Vagina (tissue), 2 donors: ENCODE data around the gene TMEM242. TPM values are rescaled to one million over a fixed set of nuclear protein-coding genes. Genes with fewer than 3 reads are reported as not detected.

Experiments
- DNase-seq, 2 donors: peaks; one replicate each; pipeline ENCODE4 v3.0.0-alpha.2; 2017; ENCODE audit errors: extremely low spot score in 2 of 2
- H3K27ac ChIP-seq: fragments of 200-600 bp; sonication (generic); one replicate; pipeline ENCODE4 v1.5.1; 2019
- H3K27me3 ChIP-seq: fragments of 200-600 bp; sonication (generic); one replicate; pipeline ENCODE4 v1.5.1; 2019
- H3K36me3 ChIP-seq, 2 donors: fragments of 200-600 bp; sonication (generic); one replicate each; pipeline ENCODE4 v1.5.1; 2017 to 2019
- H3K4me1 ChIP-seq: fragments of 200-600 bp; sonication (generic); one replicate; pipeline ENCODE4 v1.5.1; 2019
- H3K4me3 ChIP-seq, 2 donors: fragments of 200-600 bp; sonication (generic); 1 replicate in 1 of 2; 2 replicates in 1 of 2; pipeline ENCODE4 v1.5.1; 2016 to 2019
- H3K9me3 ChIP-seq: fragments of 200-600 bp; sonication (generic); one replicate; pipeline ENCODE4 v1.5.1; 2019
- POLR2A ChIP-seq, 2 donors: fragments of 450-650 bp; IDR thresholded peaks; one replicate each; pipeline ENCODE4 v1.6.1; 2017; ENCODE audit warnings: antibody characterized with exemption in 2 of 2, mild to moderate bottlenecking in 2 of 2, moderate library complexity in 2 of 2
- POLR2AphosphoS5 ChIP-seq, 2 donors: sonication (generic); formaldehyde crosslinking; IDR thresholded peaks; one replicate each; pipeline ENCODE4 v1.9.0; 2017; ENCODE audit warnings: antibody characterized with exemption in 2 of 2, mild to moderate bottlenecking in 2 of 2, low read depth in 1 of 2; ENCODE audit not compliant: insufficient read depth in 1 of 2
- intact Hi-C: fragments of 100-400 bp; cut with DNase I; formaldehyde crosslinking; loops from one replicate; pipeline ENCODE4 v1.15.1; 2023
- total RNA-seq: library from RNA; depleted of rRNA; stranded (reverse); fragments of >200 nt; gene quantifications from one replicate; pipeline ENCODE4 v1.2.3, GENCODE V29; 2016
- TF ChIP-seq, protein P1 (sequence below), 3 experiments: fragments of 450-650 bp in 2 of 3; fragments of 200-600 bp in 1 of 3; sonication (generic) in 1 of 3; IDR thresholded peaks; one replicate each; pipeline ENCODE4 v1.5.1; 2017 to 2019; ENCODE audit warnings: antibody characterized with exemption in 3 of 3, mild to moderate bottlenecking in 2 of 3, moderate library complexity in 2 of 3

Gene TMEM242
- total RNA-seq, 1 donor from 2014 or later = 6.1 TPM

DNA sequence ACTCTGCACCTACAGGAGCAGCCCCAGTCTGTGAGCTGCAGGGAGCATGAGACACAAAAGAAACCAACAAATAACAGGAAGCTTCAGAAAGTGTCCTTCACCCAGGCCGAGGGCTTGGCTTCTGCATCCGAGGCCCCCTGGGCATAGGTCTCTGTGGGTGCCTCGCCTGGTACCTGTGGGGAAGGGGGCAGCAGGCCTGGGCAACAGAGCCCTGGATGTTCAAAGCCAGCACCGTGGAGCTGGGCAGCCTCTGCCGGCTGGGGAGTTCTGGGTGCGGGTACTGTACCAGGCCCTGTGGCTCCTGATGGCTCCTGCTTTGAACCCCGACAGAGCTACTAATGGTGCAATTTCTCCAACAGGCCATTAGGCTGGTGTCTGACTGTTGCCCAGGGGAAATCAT lies 55.7 kb downstream of the TMEM242 start:
- Histone ChIP-seq H3K4me1 (peaks cover 20% of the 10 kb centered on the region), H3K27me3 (no peaks in the 10 kb centered on the region), H3K9me3 (no peaks in the 10 kb centered on the region), H3K27ac (no peak overlapping the region), H3K4me3 (no peak overlapping the region), H3K36me3 (no peaks in the 10 kb centered on the region)
- DNase-seq = no peak
- TF ChIP-seq, protein P1, sequence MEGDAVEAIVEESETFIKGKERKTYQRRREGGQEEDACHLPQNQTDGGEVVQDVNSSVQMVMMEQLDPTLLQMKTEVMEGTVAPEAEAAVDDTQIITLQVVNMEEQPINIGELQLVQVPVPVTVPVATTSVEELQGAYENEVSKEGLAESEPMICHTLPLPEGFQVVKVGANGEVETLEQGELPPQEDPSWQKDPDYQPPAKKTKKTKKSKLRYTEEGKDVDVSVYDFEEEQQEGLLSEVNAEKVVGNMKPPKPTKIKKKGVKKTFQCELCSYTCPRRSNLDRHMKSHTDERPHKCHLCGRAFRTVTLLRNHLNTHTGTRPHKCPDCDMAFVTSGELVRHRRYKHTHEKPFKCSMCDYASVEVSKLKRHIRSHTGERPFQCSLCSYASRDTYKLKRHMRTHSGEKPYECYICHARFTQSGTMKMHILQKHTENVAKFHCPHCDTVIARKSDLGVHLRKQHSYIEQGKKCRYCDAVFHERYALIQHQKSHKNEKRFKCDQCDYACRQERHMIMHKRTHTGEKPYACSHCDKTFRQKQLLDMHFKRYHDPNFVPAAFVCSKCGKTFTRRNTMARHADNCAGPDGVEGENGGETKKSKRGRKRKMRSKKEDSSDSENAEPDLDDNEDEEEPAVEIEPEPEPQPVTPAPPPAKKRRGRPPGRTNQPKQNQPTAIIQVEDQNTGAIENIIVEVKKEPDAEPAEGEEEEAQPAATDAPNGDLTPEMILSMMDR (IDR thresholded peaks at IDR 0.05) = no peak
- TF ChIP-seq POLR2AphosphoS5 (IDR thresholded peaks at IDR 0.05; ENCODE audit: insufficient read depth in 1 of 2, low read depth in 1 of 2) (no peak), POLR2A (IDR thresholded peaks at IDR 0.05) (no peak)
- intact Hi-C loops = no loop called here

DNA sequence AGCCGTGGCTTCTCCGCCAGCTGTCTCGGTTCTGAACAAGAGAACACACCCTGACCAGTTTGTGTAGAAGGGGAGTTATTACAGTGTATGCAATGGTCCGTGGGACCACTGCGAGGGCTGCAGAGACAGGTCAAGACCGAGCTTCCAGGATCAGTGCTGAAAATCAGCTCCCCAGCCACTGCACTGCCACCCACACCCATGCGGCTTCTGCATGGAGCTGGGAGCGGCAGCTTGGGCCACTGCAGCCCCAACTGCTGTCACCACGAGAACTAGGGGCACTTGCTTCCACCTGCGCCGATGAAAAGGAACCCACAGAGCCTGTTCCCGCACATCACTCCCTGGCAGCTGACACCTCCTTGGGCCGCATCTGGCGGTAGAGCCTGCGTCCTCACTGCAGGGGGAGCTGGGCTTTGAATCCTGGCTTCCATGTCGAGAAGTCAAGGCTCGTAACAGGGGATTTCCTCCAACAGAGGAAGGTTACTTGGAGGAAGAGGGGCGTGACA lies 56.2 kb downstream of the TMEM242 start:
- TF ChIP-seq, protein P1 (IDR thresholded peaks at IDR 0.05) = no peak
- TF ChIP-seq POLR2A (IDR thresholded peaks at IDR 0.05) (no peak), POLR2AphosphoS5 (IDR thresholded peaks at IDR 0.05; ENCODE audit: insufficient read depth in 1 of 2, low read depth in 1 of 2) (no peak)
- Histone ChIP-seq H3K4me1 (peaks cover 15% of the 10 kb centered on the region), H3K27ac (no peak overlapping the region), H3K36me3 (no peaks in the 10 kb centered on the region), H3K27me3 (no peaks in the 10 kb centered on the region), H3K4me3 (no peak overlapping the region), H3K9me3 (no peaks in the 10 kb centered on the region)
- DNase-seq = no peak
- intact Hi-C loops = no loop called here

DNA sequence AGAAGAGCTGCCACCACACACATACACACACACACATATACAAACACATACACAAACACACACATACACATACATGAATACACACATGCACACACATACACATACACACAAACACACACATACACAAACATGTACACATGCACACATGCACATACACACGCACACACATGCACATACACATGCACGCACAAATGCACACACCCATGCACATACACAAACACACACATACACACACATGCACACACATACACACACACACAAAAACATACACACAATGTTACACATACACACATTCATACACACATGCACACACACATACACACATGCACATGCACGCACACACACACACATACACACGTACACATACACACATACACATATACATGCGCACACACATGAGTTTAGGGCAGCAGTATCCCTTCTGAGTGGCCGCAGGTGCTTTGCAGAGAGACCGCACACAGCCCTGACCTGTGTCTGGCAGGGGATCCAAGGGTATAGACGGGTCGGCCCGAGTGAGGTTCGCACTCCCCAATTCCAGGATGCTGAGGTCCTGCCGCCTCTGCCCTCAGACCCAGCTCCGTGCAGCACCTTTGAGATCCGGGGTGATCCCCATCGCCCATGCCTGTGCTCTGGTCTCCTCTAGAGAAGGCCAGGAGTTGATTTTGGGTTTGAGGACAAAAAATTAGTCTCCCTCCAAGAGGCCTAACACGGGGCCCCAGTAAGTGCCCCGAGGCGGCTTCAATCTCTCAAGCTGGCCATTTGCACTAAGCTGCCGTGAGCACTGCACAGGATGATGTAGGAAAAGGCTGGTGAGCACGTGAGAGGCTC lies 56.8 kb downstream of the TMEM242 start:
- no peak for DNase-seq

DNA sequence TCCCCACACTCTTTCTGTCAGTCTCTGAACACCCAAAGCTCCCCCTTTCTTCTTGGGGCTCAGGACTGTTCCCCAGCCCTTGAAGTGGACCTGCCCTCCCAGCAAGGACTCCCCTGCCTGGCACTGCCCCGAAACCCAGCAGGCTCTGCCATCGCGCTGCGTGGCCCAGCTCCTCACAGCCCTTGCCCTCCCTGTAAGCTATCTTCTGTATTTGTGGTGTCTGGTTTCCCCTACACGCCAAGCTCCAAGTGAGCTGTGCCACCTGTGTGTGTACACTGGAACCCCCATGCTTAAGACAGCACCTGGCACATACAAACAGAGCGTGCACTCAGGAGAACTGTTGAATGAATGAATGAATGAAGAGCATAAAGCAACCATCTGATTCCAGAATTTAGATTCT lies 57.7 kb downstream of the TMEM242 start:
- TF ChIP-seq POLR2A (IDR thresholded peaks at IDR 0.05) = no peak
- H3K36me3 ChIP-seq = no peaks in the 10 kb centered on the region
- no peak overlapping the region for H3K27ac ChIP-seq
- no peak for DNase-seq
- H3K9me3 ChIP-seq = no peaks in the 10 kb centered on the region
- H3K4me3 ChIP-seq = no peak overlapping the region
- no peaks in the 10 kb centered on the region for H3K27me3 ChIP-seq
- peaks cover 15% of the 10 kb centered on the region for H3K4me1 ChIP-seq
- intact Hi-C loops = no loop called here

More for the DNA sequence above, 56.8 kb downstream of the TMEM242 start:
- Histone ChIP-seq H3K36me3 (no peaks in the 10 kb centered on the region), H3K27ac (no peak overlapping the region), H3K9me3 (no peaks in the 10 kb centered on the region), H3K4me1 (peaks cover 15% of the 10 kb centered on the region), H3K4me3 (no peak overlapping the region), H3K27me3 (no peaks in the 10 kb centered on the region)
- TF ChIP-seq POLR2AphosphoS5 (IDR thresholded peaks at IDR 0.05; ENCODE audit: insufficient read depth in 1 of 2, low read depth in 1 of 2) = no peak
- TF ChIP-seq, protein P1 (IDR thresholded peaks at IDR 0.05) = no peak
- TF ChIP-seq POLR2A (IDR thresholded peaks at IDR 0.05) = no peak
- intact Hi-C loops = no loop called here

DNA sequence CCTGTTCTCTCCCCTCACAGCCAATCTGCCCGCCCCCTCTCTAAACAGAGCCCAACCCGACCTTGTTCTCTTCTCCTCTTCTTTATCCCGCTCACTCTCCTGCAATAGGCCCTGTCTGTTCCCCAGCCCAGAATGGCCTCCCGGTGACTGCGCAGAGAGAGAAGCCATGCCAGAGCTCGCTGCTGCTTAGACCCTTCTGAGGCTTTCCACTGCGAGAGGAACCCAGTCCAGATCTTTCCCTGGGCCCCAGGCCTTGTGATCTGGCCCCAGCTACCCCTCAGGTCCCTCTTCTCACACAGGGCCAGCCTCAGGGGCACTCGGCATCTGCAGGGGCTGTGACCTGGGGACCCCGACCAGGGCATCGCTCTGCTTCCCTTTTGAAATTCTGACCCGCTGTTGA lies 58.1 kb downstream of the TMEM242 start:
- Histone ChIP-seq H3K27ac (no peak overlapping the region), H3K4me1 (peaks cover 15% of the 10 kb centered on the region), H3K36me3 (no peaks in the 10 kb centered on the region), H3K4me3 (no peak overlapping the region), H3K27me3 (no peaks in the 10 kb centered on the region), H3K9me3 (no peaks in the 10 kb centered on the region)
- no peak for DNase-seq
- TF ChIP-seq, protein P1 (IDR thresholded peaks at IDR 0.05) = no peak
- TF ChIP-seq POLR2A (IDR thresholded peaks at IDR 0.05) = no peak
- TF ChIP-seq POLR2AphosphoS5 (IDR thresholded peaks at IDR 0.05; ENCODE audit: insufficient read depth in 1 of 2, low read depth in 1 of 2) = no peak
- intact Hi-C loops = no loop called here
